GM18909 (cell line): ENCODE measurements around the gene MED9.
"Not testable (repeated sequence)": the region's sequence is repeated elsewhere in the genome, so short reads cannot be mapped to it uniquely, and the experiment has no call there.

Source experiments
- ATAC-seq: cut with Tn5 transposase; IDR thresholded peaks from one replicate; pipeline ENCODE4 v1.9.1; 2021; ENCODE audit warnings: mild to moderate bottlenecking; ENCODE audit not compliant: unreplicated experiment, poor library complexity

MED9 gene

GRCh38 chr17:17476865-17477467, at the start of gene MED9:
MED9 (plus strand) TSS chr17:17477000; CDS start chr17:17477042, 42 bp downstream.
- ATAC-seq, result peak; percentile 82

DNA sequence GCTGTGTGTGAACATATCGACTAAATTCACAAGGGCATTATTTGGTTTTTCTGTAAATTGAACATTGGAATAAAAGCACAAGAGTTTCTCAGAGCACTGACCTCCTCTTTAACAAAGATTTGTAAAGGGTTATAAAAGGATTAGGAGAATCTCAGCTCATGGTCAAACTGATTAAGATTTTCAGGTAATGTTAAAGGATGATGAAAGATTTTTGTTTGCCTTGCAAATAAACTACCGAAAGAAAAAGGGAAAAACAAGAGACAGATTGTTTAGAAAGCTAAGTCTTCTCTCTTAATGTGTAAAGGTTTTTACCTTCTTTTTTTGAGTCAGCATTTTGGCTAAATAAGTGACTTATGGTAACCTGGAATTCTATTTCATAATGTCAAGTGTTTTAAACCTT, 47.6 kb upstream of the MED9 start:
- ATAC-seq, result no peak

GRCh38 chr17:17430924-17431323, 45.9 kb upstream of the MED9 start:
- ATAC-seq, result not testable (repeated sequence)

DNA sequence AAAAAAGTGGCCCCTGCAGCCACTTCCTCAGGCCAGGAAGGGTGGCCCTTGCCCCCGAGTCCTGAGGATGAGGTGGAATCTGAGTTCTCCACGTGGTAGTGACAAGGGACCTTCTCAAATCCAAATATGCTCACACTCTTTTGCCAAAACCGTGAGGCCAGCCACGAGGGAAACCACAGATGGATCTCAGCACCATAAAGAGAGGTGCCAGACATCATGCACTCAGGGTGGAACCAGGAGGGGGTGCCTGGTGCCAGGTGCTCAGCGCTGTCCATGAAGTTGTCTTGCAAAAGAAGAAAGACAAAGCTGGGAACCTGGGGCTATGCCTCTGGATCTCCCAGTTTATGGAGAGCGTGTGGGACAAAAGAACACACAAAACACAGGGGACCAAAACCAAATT, 45.2 kb upstream of the MED9 start:
- ATAC-seq, result no peak

DNA sequence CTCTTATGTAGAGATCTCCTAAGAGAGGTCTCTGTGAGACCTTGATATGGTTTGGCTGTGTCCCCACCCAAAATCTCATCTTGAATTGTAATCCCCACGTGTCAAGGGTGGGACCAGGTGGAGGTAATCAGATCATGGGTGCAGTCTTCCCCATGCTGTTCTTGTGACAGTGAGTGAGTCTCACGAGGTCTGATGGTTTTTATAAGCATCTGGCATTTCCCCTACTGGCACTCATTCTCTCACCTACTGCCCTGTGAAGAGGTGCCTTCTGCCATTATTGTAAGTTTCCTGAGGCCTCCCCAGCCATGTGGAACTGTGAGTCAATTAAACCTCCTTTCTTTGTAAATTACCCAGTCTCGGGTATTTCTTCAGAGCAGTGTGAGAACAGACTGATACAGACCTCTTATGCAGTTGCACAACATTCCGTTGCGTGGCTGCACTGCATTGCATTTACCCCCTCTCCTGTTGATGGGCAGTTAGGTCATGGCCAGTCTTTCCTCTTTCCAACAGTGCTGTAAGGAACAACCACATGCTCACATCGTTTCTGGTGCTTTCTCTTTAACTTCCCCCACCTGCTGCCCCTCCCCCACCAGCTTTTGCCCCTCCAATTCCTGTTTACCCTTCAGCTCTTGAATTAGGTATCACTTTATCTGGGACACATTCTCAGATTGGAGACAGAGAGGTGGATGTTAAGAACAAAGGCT, 43.6 kb upstream of the MED9 start:
- ATAC-seq, result no peak

- no peak for ATAC-seq
Measured at GRCh38 chr17:17434477-17434876, 42.3 kb upstream of the MED9 start.

- no peak for ATAC-seq
Measured at GRCh38 chr17:17435323-17435722, 41.5 kb upstream of the MED9 start.

DNA sequence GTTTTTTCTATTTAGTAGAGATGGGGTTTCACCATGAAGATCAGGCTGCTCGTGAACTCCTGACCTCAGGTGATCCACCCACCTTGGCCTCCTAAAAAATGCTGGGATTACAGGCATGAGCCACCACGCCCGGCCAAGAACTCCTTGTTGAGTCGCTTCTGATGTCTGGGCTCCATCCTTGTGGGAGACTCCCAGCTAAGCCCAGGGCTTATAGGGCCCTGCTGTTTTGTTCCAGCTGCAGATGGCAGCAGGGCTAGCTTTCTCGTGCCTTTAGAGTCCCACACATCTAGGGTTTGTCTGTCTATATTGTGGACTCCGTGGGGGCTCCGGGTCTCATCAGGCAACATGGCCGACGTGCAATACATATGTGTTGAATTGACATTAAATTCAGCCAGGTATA, 39.3 kb upstream of the MED9 start:
- ATAC-seq, result no peak

- ATAC-seq, result no peak
Measured at GRCh38 chr17:17437893-17438292, 38.9 kb upstream of the MED9 start.

DNA sequence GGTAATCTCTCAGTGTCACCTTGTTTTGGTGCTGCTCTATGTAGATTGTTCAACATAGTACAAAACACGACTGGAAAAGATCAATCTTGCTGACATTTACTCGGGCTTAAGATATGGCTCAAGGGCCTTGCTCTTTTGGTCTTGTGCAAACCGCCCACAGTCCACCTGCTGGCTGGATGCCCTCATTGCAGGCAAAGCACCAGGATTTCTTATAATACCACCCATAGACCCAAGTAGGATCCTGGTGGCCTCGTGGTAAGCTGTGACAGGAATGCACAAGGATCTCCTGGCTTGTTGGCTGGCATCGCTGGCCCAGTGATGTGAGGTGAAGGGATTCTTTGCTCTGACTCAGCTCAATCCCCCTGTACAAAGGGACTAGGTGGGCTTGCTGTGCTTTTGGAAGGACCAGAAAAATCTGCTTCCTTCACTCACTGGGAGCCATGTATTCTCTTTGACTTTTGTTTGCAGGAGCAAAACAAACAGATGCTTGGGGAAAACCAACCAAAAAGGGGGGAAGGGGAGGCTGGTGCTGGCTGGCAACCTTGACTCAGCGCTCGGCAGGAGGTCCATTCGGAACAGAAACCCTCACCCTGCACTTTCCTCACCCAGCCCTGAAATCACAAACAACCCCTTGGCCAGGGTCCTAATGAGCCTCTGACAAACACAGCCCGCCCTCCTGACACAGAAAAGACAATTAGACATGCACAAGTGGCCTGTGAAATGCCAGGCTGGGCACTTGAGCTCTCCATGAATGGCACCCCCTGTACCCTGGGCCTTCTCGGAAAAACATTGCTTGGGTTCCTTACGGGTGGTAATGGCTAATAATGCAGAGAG, 36.6 kb upstream of the MED9 start:
- no peak for ATAC-seq

GRCh38 chr17:17440938-17441675, 35.7 kb upstream of the MED9 start:
- ATAC-seq, result no peak

- ATAC-seq, result no peak
Measured at GRCh38 chr17:17443173-17443572, 33.6 kb upstream of the MED9 start.

DNA sequence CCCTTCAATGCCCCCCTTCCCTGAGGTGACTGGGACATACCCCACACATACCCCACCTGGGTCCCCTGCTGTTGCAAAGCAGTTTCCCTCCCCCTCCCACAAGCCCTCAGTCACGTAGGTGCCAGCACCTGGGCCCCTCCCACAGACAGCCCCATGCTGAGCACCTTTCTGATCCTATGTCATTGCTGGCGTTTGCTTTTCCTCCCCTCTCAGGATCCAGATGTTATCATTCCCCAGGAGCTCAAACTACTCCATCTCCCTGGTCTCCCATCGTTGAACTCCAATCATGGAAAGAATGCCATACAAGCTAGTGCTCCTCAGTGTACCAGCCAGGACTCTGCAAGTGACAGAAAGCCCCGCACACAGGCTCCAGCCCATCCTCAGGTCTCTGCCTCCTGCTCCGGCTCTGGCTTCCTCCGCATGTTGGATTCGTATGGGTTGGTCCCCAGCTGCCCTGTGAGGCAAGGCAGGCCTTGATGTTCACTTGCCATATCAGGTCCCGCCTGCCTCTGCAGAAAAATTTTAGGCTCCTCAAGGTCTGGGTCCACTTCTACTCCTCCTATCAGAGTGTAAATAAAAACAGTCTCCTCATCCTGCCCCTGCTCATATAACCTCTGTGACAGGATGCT, 31.4 kb upstream of the MED9 start:
- ATAC-seq, result no peak

GRCh38 chr17:17445925-17446665, 30.7 kb upstream of the MED9 start:
- ATAC-seq, result no peak

GRCh38 chr17:17446666-17447155, 30.1 kb upstream of the MED9 start:
- ATAC-seq, result no peak

GRCh38 chr17:17447264-17447663, 29.5 kb upstream of the MED9 start:
- no peak for ATAC-seq

DNA sequence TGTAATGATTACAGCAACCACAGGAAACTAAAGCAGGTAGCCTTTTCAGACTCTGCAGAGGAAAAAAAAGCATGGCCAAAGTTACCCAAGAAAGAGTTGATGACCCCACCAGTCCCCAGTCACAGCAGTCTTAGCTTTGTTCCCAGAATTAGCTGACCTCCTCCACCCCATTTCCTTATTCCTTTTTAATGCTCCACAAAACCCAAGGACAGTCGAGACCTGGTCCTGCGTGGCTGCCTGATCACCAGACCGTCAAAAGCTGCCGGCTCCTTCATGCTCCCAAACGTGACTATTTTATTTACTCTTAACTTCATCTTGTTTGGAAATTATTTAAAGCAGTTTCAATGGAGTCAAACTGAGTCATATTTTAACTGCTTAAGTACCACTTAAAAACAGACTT, 28.7 kb upstream of the MED9 start:
- no peak for ATAC-seq

DNA sequence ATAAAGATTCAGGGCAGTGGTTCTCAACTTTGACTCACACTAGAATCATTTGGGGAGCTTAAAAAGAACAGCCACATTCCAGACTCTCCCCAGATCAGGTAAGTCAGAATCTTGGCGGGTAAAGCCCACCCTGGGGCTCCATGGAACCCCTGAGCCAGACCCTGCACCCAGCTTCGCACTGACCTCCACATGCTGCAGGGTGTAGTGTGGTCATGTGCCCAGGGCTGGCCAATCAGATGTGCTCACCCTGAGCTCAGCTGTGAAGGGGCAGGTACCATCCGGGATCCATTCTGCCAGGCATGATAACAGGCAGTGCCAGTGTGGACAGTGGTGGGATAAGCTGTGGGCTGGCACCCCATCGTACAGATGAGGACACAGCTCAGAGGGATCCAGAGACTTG, 28.1 kb upstream of the MED9 start:
- no peak for ATAC-seq

DNA sequence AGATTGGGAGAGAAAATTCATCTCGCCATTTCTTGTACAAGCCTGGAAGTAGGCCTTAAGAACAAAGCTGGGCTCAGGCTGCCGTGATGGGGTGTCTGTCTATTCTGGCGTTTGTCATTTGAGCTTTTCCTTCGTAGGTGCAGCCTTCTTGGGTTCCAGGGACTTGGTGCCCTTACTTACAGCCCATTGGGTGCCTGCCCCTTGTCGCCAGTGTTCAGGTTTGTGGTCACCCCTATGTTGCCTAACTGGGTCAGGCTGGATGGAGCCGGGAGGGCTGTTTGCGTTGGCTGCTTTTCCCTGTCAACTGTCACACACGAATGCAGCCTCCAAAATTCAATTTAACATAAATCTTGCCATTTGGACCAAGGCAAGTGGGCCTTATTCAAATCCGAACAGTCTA, 23.7 kb upstream of the MED9 start:
- ATAC-seq, result no peak
